ENCODE data around the gene KRTAP10-11. TPM values are rescaled to one million over a fixed set of nuclear protein-coding genes. Genes with fewer than 3 reads are reported as not detected.
"Not testable (repeated sequence)": the region's sequence is repeated elsewhere in the genome, so short reads cannot be mapped to it uniquely, and the experiment has no call there.

Gene KRTAP10-11
- total RNA-seq, 4 donors from 2014 or later, result not detected

DNA sequence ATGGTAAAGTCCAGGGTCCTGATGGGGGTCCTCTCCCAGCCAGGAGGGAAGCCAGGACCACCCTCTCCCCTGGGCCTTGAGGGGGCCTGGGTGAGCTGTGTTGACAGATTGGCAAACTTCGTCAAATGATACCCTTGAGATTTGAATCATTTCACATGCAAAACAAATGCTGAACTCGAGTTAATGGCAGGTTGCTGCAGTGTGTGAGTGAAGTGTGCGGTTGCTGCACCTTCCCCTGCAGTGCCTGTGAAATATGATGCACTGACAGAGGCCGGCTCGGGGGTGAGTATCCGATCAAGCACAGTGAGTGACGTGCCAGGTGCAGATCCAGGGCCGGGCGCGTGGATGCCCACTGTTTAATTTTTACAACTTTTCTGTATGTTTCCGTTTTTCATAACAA lies 41.5 kb downstream of the KRTAP10-11 start:
- intact Hi-C loops (cut with DNase I; ENCODE audit: low total_unique reads), result no loop called here
- no peaks in the 10 kb centered on the region for H3K4me1 ChIP-seq
- peaks cover 16 to 26% (median 22%) of the 10 kb centered on the region in 3 donors for H3K27me3 ChIP-seq
- H3K9me3 ChIP-seq, result peaks cover 0 to under 1% (median 0%) of the 10 kb centered on the region in 3 donors
- H3K27ac ChIP-seq, result no peak overlapping the region
- H3K4me3 ChIP-seq, result no peak overlapping the region
- TF ChIP-seq, protein P1, sequence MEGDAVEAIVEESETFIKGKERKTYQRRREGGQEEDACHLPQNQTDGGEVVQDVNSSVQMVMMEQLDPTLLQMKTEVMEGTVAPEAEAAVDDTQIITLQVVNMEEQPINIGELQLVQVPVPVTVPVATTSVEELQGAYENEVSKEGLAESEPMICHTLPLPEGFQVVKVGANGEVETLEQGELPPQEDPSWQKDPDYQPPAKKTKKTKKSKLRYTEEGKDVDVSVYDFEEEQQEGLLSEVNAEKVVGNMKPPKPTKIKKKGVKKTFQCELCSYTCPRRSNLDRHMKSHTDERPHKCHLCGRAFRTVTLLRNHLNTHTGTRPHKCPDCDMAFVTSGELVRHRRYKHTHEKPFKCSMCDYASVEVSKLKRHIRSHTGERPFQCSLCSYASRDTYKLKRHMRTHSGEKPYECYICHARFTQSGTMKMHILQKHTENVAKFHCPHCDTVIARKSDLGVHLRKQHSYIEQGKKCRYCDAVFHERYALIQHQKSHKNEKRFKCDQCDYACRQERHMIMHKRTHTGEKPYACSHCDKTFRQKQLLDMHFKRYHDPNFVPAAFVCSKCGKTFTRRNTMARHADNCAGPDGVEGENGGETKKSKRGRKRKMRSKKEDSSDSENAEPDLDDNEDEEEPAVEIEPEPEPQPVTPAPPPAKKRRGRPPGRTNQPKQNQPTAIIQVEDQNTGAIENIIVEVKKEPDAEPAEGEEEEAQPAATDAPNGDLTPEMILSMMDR (IDR thresholded peaks at IDR 0.05 in 4 of 5, conservative IDR thresholded peaks at IDR 0.05 in 1 of 5), result no peak
- no peak for TF ChIP-seq POLR2A (IDR thresholded peaks at IDR 0.05)
- H3K36me3 ChIP-seq, result no peaks in the 10 kb centered on the region
- DNase-seq, result no peak
- no peak for ATAC-seq
- in situ Hi-C loops (cut with MboI; ENCODE audit: low sequenced_read_pairs in 4 of 4), result no loop called here

DNA sequence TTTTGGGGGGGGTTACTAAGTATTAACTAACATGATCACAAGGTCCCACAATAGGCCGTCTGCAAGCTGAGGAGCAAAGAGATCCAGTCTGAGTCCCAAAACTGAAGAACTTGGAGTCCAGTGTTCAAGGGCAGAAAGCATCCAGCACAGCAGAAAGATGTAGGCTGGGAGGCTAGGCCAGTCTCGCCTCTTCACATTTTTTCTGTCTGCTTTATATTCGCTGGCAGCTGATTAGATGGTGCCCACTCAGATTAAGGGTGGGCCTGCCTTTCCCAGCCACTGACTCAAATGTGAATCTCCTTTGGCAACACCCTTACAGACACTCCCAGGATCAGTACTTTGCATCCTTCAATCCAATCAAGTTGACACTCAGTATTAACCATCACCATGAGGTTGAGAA lies 43.5 kb downstream of the KRTAP10-11 start:
- ATAC-seq; H3K4me1 ChIP-seq; in situ Hi-C loops (cut with MboI; ENCODE audit: low sequenced_read_pairs in 4 of 4); intact Hi-C loops (cut with DNase I; ENCODE audit: low total_unique reads); H3K27ac ChIP-seq; H3K4me3 ChIP-seq; H3K36me3 ChIP-seq; DNase-seq: not testable (repeated sequence)
- H3K9me3 ChIP-seq, result peaks cover 0 to 15% (median 4%) of the 10 kb centered on the region in 3 donors
- H3K27me3 ChIP-seq, result peaks cover 11 to 26% (median 18%) of the 10 kb centered on the region in 3 donors

DNA sequence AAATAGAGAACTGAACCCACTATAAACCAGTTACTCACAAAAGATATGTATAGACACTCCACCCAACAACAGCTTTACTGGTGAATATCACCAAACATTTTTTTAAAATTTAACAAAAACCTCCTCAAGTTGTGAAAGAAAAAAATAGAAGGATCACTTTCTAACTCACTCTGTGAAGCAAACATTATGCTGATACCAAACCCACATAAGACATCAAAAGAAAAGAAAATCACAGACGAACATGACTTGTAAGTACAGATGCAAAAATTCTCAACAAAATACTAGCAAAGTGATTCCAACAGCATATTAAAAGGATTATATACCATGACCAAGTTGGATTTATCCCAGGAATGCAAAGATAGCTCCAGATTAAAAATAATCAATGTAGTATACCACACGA lies 45.5 kb downstream of the KRTAP10-11 start:
- in situ Hi-C loops (cut with MboI; ENCODE audit: low sequenced_read_pairs in 4 of 4), result no loop called here
- DNase-seq (no peak), ATAC-seq (no peak)
- Histone ChIP-seq H3K27me3 (peaks cover 9 to 17% (median 11%) of the 10 kb centered on the region in 3 donors), H3K9me3 (peaks cover 0 to 15% (median 4%) of the 10 kb centered on the region in 3 donors), H3K4me1 (no peaks in the 10 kb centered on the region), H3K4me3 (no peak overlapping the region), H3K27ac (no peak overlapping the region), H3K36me3 (no peaks in the 10 kb centered on the region)
- TF ChIP-seq, protein P1 (IDR thresholded peaks at IDR 0.05 in 4 of 5, conservative IDR thresholded peaks at IDR 0.05 in 1 of 5), result no peak
- TF ChIP-seq POLR2A (IDR thresholded peaks at IDR 0.05), result no peak
- intact Hi-C loops (cut with DNase I; ENCODE audit: low total_unique reads), result no loop called here

DNA sequence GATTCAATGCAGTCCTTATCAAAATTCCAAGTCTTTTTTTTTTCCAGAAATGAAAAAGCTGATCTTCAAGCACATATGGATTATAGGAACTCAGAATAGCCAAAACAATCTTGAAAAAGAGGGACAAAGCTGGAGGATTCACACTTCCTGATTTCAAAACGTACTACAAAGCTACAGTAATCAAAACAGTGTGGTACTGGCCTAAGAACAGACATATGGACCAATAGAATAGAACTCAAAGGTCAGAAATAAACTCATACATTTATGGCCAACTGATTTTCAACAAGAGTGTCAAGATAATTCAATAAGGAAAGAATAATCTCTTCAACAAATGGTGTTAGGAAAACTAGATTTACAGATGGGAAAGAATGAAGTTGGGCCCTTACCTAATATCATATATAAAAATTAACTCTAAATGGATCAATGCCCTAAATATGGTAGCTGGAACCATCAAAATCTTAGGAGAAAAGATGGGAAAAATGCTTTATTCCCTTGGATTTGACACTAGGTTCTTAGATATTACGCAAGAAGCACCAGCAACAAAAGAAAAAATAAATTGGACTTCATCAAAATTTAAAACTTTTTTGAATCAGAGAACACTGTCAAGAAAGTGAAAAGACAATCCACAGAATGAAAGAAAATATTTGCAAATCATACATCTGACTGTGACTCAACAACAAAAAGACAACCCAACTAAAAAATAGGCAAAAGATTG lies 46.7 kb downstream of the KRTAP10-11 start:
- no peaks in the 10 kb centered on the region for H3K36me3 ChIP-seq
- in situ Hi-C loops (cut with MboI; ENCODE audit: low sequenced_read_pairs in 4 of 4) (no loop called here), intact Hi-C loops (cut with DNase I; ENCODE audit: low total_unique reads) (no loop called here)
- H3K27me3 ChIP-seq, result peaks cover 0 to 12% (median 12%) of the 10 kb centered on the region in 3 donors
- DNase-seq (no peak), ATAC-seq (no peak)
- H3K27ac ChIP-seq, result no peak overlapping the region
- TF ChIP-seq, protein P1 (IDR thresholded peaks at IDR 0.05 in 4 of 5, conservative IDR thresholded peaks at IDR 0.05 in 1 of 5), result no peak
- TF ChIP-seq POLR2A (IDR thresholded peaks at IDR 0.05), result no peak
- H3K4me3 ChIP-seq, result no peak overlapping the region
- H3K9me3 ChIP-seq, result peaks cover 0 to 15% (median 4%) of the 10 kb centered on the region in 3 donors
- H3K4me1 ChIP-seq, result no peaks in the 10 kb centered on the region

GRCh38 chr21:44694776-44695175 lies 48.6 kb downstream of the KRTAP10-11 start:
- DNase-seq, result no peak
- Histone ChIP-seq H3K36me3 (no peaks in the 10 kb centered on the region), H3K9me3 (peaks cover 0 to 15% (median 4%) of the 10 kb centered on the region in 3 donors), H3K4me1 (no peaks in the 10 kb centered on the region), H3K27me3 (peaks cover 4 to 29% (median 21%) of the 10 kb centered on the region in 3 donors), H3K4me3 (no peak overlapping the region), H3K27ac (no peak overlapping the region)
- in situ Hi-C loops (cut with MboI; ENCODE audit: low sequenced_read_pairs in 4 of 4) (no loop called here), intact Hi-C loops (cut with DNase I; ENCODE audit: low total_unique reads) (no loop called here)
- TF ChIP-seq, protein P1 (IDR thresholded peaks at IDR 0.05 in 4 of 5, conservative IDR thresholded peaks at IDR 0.05 in 1 of 5), result no peak
- TF ChIP-seq POLR2A (IDR thresholded peaks at IDR 0.05), result no peak
- no peak for ATAC-seq
